HG03139 (cell line): ENCODE data around the gene GAS2L1.

Experiments
- ATAC-seq: cut with Tn5 transposase; IDR thresholded peaks from one replicate; pipeline ENCODE4 v1.9.1; 2021; ENCODE audit not compliant: unreplicated experiment

Gene GAS2L1

DNA sequence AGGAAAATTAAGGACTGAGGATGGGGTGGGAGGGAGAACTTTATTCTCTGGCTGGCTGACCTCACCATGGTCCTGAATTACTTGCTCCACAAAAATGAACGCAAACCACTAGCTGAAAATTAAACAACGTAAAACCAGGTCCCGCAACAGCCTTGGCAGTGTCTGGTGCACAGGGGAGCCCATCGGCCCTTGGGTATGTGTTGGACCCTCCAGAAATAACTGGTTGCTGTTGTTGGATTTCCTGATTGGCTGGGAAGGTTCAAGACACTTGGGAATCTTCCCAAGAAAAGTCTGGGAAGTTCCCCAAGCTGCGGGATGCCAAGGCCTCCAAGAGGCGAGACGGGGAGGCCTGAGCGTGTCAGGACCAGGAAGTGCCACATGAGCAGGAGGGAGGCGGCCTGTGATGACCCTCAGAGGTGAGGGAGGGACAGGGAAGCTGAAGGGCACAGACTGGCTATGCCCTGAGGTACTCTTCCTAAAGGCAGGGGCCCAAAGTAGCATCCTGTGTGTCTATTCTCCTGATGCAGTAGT, 19.4 kb downstream of the GAS2L1 start:
- ATAC-seq, result no peak

DNA sequence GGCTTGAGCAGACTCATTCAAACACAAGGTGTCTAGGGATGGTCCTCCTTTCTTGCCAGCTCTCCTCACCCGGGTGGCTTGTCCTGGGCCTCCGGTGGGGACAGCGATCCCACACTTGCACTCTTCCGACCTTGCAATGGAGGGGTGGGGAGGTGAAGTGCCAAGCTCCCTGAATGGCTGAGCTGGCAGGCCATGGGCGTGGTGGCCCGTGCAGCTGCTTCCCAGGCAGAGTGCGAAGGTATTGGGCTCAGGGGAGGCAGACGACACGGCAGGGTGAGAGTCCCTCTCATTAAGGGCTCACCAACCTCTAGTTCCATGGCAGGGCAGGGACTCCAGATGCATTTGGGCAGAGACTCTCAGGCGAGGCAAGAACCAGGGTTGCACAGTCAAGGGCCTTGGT, 20.0 kb downstream of the GAS2L1 start:
- no peak for ATAC-seq

DNA sequence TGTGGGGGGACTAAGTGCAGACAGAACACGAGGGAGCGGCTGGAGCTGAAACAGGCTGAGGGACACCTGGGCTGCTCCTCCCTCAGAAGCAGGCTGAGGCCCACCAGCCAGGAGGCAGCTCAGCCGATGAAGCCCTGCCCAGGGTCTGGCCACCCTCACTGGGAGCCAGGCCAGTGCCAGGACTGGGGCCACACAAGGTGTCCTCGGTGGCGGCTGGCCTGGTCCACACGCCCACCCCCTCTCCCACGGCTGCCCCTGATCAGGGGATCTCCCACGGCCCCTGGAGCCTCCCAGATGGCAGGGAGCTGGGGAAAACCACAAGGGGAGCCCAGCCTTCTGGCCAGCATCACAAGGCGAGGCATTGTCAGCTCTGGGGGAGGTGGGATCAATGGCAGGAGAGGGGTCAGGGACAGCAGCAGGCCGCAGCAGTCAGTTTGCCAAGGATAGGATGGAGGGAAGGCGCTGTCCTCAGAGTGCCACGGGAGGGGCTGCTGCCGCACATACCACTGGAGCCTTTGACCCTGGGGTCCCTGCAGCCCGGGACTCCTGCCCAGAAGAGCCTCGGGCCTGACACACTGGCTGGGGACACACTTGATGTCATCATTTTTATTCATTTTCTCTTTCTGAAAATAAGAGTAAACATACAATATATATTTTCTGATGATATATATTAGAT, 20.8 kb downstream of the GAS2L1 start:
- no peak for ATAC-seq

DNA sequence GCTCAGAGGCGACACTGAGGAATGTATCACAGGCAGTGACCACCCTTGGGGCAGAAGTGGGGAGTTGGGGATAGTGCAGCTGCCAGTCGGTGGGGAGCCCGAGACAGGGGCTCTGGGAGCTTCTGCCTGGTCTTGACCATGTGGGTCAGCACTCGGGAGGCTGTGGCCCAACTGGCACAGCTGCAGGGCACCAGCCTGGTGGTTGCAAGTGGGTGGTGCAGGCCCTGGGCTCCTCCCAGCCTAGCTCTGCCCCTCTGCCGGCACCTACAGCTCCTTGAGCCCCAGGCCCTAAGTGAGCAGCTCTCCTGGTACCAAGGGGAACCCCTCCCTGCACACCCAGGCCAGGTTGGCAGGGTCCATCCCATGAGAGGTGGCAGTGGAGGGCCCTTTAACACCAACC, 21.6 kb downstream of the GAS2L1 start:
- no peak for ATAC-seq

DNA sequence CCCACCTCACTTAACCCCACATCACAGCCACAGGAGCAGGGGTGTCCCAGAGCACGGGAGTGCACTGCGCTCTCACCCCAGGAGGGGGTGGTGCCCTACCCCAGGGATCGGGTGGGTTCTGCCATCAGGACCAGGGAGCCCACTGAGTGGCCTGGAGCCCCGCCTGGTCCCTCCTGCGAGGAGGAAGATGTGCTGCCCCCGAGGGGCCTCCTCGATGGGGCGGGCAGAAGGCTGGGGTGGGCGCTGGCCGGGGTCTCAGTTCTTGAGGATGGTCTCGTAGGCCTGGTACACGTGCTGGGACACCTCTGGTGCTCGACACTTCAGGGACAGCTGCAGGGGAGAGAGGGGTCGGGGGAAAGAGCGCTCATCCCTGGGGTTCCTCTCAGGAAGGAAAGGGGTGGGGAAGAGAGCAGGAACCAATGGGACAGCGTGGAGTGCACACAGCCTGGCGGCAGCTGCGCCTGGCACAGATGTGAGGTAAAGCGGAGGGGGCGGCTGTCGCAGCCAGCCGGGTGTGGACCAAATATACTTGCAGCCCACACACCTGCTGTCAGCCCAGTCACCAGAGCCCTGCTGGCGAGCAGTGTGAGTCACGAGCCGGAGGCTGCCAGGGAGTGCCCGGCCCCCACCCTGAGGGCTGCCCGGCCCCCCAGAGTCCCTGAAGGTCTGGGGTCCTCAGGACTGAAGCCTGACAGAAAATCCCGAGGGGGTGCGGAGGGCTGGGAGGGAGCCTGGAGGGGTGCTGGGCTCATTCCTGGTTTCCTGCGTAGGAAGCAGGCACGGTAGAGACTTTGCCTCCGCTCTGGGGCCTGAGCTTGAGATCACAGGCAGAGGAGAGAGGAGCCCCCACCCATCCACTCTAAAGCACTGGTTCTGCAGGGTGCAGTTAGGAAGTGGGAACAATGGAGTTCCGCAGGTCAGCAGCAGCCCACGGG, 22.4 kb downstream of the GAS2L1 start:
- ATAC-seq, result no peak

DNA sequence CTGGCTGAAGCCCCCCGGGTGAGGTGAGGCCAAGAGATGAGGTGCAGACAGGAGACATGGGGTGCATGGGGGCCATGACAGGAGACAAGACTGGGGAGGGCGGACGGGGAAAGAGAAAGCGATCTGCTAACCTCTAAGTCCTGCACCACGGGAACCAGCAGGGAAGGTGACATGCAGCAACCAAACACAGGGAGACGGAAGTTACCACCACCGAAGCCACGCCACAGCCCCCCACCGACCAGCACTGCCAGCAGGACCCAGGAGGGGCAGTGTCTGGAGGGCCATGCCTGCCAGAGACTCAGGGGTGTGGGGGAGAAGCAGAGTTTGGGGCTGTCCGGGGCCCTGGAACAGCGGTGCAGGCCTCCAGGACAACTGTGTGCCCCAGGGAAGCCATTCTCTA, 23.1 kb downstream of the GAS2L1 start:
- ATAC-seq, result no peak

DNA sequence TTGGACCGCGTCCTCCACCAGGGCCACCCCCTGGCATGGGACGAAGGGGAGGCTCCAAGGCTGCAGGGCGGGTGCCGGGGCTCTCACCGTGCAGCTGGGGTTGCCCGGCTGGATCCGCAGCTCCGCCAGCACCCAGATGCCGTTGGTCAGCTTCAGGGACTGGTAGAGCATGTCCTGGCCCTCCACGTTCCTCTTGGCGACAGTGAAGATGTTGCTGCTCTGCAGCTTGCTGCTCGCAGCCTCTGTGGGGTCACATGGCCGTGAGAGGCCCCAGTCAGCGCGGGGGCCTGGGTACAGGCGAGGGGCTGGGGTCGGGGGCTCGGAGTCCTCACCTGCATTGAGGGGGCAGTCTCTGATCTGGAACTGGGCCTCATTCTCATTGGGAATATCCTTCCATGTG, 23.8 kb downstream of the GAS2L1 start:
- ATAC-seq, result no peak

DNA sequence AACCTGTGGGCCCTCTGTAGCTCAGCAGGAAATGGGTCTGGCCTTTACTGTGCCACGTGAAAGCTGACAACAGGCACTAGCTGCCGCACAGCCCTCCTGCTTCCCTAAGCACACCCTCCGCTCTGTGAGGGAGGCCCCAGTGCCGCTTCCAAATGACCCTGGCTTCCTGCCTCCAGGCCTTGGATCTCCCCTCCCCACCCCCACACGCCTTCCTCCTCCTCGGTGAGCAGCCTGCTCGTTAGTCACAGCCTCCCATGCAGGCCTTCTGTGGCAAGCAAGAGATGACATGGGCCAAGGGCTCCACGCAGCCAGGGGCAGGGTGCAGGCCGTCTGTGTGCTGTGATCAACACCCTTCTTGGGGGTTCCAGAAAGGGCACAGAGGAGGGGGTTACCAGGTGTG, 24.3 kb downstream of the GAS2L1 start:
- ATAC-seq, result no peak

DNA sequence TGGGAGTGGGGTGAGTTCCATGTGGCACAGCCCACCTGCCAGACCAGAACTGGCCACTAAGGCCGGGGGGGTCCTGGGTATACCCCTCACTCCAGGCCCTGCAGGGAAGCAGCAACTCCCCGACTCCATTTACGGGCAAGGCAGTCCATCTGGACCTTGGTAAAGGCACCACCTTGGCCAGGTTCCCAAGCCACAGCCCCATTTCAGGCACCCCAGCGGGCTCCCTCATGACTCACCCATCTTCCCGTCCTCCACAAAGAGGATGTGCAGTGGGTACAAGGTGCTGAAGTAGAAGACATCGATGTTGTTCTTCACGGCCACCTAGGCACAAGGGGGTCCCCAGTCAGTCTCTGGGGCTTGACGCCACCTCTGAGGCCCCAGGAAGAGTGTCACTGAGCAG, 24.8 kb downstream of the GAS2L1 start:
- ATAC-seq, result no peak

DNA sequence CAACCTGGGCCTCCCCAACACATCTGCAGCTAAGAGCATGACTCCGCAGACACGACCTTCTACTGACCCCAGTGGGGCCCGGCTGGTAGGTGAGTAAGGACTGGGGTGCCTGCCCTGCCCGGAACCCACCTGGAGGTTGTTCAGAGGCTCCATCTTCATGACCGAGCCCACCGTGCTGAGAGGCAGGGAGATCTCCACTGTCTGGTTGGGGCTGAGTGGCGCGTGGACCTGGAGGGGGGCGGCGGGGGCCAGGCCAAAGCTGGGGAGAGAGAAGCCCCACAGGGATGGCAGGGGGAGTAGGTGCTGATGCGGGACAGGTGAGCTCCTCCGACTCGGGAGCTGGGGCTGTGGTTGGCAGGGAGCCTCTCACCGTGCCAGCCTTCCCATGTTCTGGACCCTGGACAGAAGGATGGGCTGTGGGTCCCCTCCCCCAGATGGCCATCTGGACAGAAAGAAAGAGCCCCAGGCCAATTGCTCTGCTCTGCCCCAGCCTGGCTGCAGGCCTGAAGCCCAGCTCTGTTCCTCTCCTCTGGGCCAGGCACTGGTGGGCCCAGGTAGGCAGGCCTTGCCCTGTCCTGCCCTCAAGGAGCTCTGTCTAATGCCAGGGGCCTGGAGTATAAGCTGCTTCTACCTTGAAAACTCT, 25.3 kb downstream of the GAS2L1 start:
- ATAC-seq, result no peak

DNA sequence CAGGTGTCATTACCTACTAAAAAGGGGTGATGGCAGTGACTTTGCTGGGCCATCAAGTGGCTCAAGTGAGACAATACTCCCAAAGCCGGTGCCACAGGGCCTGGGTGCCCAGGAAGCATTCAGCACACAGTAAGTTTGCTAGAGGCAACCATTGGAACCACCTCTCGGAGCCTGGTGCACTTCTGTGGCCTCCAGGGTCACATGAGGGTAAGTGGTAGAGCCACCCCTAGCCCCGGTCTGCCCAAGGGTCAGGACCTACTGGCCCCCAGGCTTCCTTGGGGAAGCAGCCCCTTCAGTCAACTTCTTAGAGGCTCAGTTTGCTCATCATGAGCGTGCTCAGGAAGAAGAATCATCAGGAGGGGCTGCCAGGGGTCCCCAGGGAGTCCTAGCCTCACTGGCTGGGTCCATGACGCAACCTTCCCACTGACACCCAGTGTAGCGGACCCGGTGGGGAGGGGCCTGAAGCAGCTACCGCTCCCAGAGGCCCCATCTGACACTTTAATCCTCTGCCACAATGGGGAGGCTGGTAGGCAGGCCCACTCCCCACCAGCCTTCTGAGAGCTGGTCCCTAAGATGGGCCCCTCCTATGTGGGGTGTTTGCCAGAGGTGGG, 26.5 kb downstream of the GAS2L1 start:
- ATAC-seq, result no peak

DNA sequence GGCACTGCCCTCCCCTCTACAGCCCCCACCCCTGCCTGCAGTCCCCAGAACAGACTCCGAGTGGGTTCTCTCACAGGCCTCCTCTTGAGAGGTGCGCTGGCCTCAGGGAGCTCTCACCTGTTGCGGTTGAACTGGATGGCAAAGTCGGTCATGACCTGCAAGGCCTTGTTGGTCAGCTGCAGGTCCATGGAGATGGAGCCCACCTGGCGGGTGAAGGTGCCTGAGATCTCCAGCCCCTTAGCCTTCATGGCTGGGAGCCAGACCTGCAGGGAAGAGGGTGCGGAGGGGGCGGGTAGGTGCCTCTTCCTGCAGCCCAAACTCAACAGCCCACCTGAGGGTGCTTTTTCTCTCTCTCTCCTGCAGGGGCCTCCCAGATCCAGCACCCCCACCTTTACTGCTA, 27.7 kb downstream of the GAS2L1 start:
- ATAC-seq, result no peak

DNA sequence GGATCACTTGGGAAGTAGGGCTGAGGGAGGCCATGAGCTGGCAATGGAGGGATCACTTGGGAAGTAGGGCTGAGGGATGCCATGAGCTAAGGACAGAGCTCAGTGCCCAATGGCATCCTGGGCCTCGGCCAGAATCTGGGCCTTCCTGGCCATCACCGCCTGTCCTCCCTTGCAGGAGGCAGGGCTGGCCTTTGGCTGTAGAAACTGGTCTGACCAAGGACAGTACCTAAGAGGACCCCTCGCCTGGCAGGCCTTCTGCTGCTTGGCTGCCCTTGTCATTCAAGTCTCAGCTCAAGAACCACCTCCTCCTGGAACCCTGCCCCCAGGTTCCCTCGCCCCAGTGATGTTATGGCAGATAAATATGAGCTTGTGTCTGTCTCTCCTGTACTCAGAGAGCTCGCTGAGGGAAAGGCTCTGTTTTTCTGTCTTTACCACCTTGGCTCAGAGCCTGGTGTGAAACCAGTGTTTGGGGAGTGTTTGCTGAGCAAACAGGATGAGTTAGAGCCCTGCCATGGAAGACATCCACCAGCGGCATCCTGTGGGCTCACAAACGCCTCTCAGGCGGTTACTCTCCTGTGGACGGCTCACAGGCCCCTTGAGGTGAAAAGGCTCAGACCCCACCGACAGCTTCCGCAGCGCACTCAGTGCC, 28.4 kb downstream of the GAS2L1 start:
- ATAC-seq, result no peak

DNA sequence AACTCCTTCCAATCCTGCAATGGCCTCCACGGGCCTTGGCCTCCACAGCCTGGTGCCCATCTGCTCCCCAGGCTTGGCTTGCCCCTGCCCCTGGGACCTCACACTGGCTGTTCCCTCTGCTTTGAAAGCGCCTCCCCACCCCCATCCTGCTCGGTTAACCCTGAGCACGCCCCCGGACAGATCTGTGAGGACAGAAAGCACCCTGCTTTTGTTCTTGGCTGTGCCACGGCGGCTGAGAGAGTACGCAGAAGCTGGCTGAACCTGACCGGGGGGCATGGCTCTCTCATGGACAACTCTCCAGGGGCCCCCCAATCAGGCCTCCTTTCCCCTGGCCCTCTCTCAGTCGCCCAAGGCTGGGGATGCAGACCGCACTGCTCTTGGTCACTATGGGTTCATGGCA, 29.2 kb downstream of the GAS2L1 start:
- no peak for ATAC-seq

DNA sequence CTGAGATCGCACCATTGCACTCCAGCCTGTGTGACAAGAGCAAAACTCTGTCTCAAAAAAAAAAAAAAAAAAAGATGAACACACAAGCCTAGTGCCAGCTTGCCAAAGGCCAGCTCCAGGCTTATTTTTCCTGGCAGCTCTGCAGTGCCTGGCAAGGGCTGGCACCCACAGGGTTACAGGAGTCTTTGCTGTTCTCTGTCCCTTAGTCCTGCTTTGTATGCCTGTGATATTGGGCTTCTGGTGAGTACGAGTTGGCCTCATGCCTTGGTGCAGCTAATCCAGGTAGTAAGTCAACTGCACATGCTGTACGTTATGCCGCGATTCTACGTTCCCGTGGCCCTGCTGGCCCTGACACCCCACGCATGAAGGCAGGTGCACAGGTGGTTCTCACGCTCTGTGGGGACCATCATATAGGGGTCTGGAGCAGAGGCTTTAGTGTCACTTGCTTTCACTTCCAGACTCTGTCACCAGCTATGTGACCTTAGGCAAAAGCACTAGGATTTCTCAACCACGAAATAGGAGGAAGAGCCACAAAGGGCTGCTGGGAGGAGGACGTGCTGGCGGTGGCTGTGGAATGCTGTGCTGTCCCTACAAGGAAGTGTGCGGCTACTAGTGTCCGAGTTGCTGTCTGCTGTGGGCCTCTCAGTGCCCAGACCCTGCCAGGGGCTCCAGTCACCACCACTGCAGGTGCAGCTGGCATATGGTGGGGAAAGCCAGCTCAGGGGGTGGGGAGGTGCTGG, 30.5 kb downstream of the GAS2L1 start:
- no peak for ATAC-seq

DNA sequence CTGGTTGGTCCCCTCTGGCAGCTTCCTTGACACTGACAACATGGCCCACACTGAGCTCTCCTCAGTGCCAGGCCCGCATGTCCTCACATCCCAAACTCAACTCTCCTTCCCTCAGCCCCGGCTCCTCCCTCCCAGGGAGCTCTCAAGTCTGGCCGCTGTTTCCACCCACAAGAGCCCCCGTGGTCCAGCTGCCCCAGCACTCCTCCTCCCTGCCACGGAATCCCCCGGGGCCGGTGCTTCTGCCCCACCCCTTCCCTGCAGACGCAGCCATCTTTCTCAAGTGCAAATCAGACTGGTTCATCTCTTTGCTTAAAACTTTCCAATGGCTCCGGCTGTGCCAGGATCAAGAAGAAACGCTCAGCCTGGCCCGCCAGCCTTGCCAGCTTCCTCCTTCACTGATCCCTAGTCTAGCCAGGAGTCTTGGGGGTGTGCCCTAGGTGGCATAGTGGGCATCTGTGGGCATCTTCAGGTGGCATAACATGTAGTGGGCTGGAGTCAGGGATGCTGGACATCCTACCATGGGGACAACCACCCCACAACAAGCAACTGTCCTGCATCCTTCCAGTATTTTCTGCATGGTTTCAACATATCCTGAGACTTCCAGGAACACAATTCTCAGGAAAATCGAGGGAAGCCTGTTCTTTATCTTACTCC, 31.3 kb downstream of the GAS2L1 start:
- ATAC-seq, result no peak

DNA sequence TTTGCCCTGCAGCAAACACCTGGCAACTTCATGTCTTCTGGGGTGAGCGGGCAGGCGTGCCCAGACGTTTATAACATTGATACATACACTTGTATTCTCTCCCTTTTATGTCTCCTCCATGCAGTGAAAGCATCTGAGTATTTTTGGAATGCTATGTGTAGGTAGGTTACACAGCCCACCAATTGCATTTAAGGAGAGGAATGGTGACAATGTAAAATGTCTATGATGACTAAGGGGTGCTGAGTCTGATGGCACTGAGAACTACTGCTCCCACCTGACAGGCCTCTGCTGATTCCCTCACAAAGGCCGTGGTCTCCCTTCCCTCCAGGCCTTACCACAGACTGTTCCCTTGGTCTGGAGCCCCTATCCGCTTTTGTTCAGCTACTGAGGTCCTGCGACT, 31.9 kb downstream of the GAS2L1 start:
- ATAC-seq, result no peak

DNA sequence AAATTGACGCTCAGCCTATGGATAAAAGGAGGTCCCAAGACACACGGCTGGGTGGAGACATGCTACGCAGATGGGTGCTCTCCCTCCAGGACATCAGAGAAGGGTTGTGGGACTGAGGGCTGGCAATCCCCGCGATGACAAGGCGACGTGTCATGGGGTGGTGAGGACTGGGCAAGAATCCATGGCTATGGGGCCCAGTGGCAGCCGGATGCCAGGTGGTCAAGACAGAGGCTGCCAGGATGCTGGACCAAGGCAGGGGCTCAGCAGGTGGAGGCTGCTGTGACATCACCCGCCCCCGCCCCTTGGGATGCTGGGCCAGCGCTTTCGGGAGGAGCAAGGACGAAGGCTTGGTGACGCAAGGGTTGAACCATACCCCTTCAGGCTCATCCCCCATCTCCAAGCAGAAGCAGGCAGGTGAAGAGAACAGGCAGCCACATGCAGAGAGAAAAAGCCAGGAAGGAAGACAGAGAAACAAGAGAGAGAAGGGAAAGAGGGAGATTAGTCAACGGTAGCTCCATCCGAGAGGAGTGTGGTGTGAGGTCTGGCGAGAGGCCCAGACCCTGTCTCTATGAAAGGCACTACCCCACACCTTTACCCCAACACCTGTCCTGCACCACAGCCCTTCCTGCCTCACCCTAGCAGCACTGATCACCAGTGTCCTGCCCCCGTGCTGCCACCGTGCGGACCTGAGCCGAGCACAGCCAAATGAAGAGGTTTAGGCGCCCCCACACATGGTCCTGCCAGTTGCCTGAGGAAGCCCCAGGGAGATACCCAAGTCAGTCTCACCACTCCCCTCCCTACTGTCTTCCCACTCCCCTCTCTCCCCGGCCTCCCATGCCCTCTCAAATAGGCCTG, 33.2 kb downstream of the GAS2L1 start:
- ATAC-seq, result no peak

DNA sequence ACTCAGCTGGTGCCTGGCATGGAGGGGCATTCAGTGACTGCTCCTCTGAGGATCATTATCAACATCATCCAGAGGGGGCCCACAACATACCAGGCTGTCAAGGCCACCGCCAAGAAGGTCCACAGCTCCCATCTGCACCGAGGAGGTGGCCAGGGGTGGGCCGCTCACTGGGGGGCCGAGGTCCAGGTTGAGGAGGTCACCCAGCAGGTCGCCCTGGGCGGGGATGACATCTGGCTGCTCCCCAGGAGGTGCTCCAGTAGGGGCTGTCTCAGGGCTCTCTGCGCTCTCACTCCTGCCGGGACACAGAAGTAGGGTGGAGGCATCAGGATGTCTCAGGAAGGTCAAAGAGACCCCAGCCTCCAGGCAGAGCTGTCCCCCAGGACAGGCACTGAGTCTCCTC, 34.1 kb downstream of the GAS2L1 start:
- ATAC-seq, result no peak
